NT2/D1 (cell line): ENCODE results near the gene DLST.

Source experiments
- SUZ12 ChIP-seq: IDR thresholded peaks from 2 replicates; pipeline ENCODE4 v1.6.1; 2011; ENCODE audit not compliant: insufficient read length, insufficient read depth; ENCODE audit errors: extremely low read depth
- YY1 ChIP-seq: IDR thresholded peaks from 2 replicates; pipeline ENCODE4 v1.6.1; 2011; ENCODE audit not compliant: insufficient read length, insufficient read depth
- ZNF274 ChIP-seq: IDR thresholded peaks from 2 replicates; pipeline ENCODE4 v1.6.1; 2011; ENCODE audit warnings: mild to moderate bottlenecking, low read depth, low read length

GRCh38 chr14:74908861-74909341 is 27.2 kb downstream of the DLST start:
- TF ChIP-seq ZNF274, result no peak
- no peak for TF ChIP-seq SUZ12
- no peak for TF ChIP-seq YY1
